ENCODE results near the gene CREBL2. TPM values are rescaled to one million over a fixed set of nuclear protein-coding genes. Genes with fewer than 3 reads are reported as not detected.
"Not testable (repeated sequence)": the region's sequence is repeated elsewhere in the genome, so short reads cannot be mapped to it uniquely, and the experiment has no call there.

Gene CREBL2
- total and polyA plus RNA-seq, 10 donors: 14.3 to 76.0 (median 49.2) TPM

GRCh38 chr12:12651752-12652151 lies 40.1 kb downstream of the CREBL2 start:
- no peaks in the 10 kb centered on the region for H3K27me3 ChIP-seq (replicated peaks in 1 of 7)
- H3K4me1 ChIP-seq: peaks cover 0 to 15% (median 7%) of the 10 kb centered on the region in 6 donors
- TF ChIP-seq CTCF (IDR thresholded peaks at IDR 0.05 in 8 of 11, conservative IDR thresholded peaks at IDR 0.05 in 3 of 11) (no peak), POLR2AphosphoS5 (IDR thresholded peaks at IDR 0.05) (no peak), POLR2A (IDR thresholded peaks at IDR 0.05) (no peak)
- DNase-seq: no peak
- H3K9me3 ChIP-seq: peaks cover 15 to 43% (median 36%) of the 10 kb centered on the region in 8 donors
- no peak overlapping the region for H3K27ac ChIP-seq
- H3K36me3 ChIP-seq: peaks cover 0 to under 1% (median 0%) of the 10 kb centered on the region in 6 donors
- intact Hi-C loops (cut with DNase I; ENCODE audit: low total_unique reads): no loop called here
- H3K4me3 ChIP-seq: no peak overlapping the region

GRCh38 chr12:12652704-12653103 lies 41.0 kb downstream of the CREBL2 start:
- 91 to 98% (median 95%) methylated on average over 4 of the region's 4 CpGs for WGBS, 5 donors
- intact Hi-C loops (cut with DNase I; ENCODE audit: low total_unique reads); H3K36me3 ChIP-seq; H3K27me3 ChIP-seq (replicated peaks in 1 of 7); H3K27ac ChIP-seq; H3K4me3 ChIP-seq; DNase-seq: not testable (repeated sequence)
- peaks cover 15 to 37% (median 31%) of the 10 kb centered on the region in 8 donors for H3K9me3 ChIP-seq
- H3K4me1 ChIP-seq: peaks cover 0 to 15% (median 7%) of the 10 kb centered on the region in 6 donors

- peaks cover 0 to 15% (median 7%) of the 10 kb centered on the region in 6 donors for H3K4me1 ChIP-seq
- TF ChIP-seq CTCF (IDR thresholded peaks at IDR 0.05 in 8 of 11, conservative IDR thresholded peaks at IDR 0.05 in 3 of 11) (no peak), POLR2AphosphoS5 (IDR thresholded peaks at IDR 0.05) (no peak), POLR2A (IDR thresholded peaks at IDR 0.05) (no peak)
- no peak for DNase-seq
- intact Hi-C loops (cut with DNase I; ENCODE audit: low total_unique reads): no loop called here
- H3K27me3 ChIP-seq (replicated peaks in 1 of 7): no peaks in the 10 kb centered on the region
- peaks cover 8 to 25% (median 19%) of the 10 kb centered on the region in 8 donors for H3K9me3 ChIP-seq
- H3K36me3 ChIP-seq: no peaks in the 10 kb centered on the region
- no peak overlapping the region for H3K27ac ChIP-seq
- H3K4me3 ChIP-seq: no peak overlapping the region
Measured at GRCh38 chr12:12653922-12654321, 42.2 kb downstream of the CREBL2 start.

GRCh38 chr12:12654691-12655460 lies 43.2 kb downstream of the CREBL2 start:
- peaks cover 0 to 15% (median 9%) of the 10 kb centered on the region in 8 donors for H3K9me3 ChIP-seq
- intact Hi-C loops (cut with DNase I; ENCODE audit: low total_unique reads): no loop called here
- H3K4me1 ChIP-seq: peaks cover 0 to 15% (median 7%) of the 10 kb centered on the region in 6 donors
- 78 to 96% (median 86%) methylated on average over 3 of the region's 3 CpGs for WGBS, 5 donors
- no peak for DNase-seq
- no peaks in the 10 kb centered on the region for H3K27me3 ChIP-seq (replicated peaks in 1 of 7)
- no peaks in the 10 kb centered on the region for H3K36me3 ChIP-seq
- H3K4me3 ChIP-seq: no peak overlapping the region
- no peak overlapping the region for H3K27ac ChIP-seq
- TF ChIP-seq POLR2AphosphoS5 (IDR thresholded peaks at IDR 0.05) (no peak), POLR2A (IDR thresholded peaks at IDR 0.05) (no peak), CTCF (IDR thresholded peaks at IDR 0.05 in 8 of 11, conservative IDR thresholded peaks at IDR 0.05 in 3 of 11) (no peak)

All from spleen (tissue), 11 donors.